ENCODE results near the gene FBXO42. TPM values are rescaled to one million over a fixed set of nuclear protein-coding genes. Genes with fewer than 3 reads are reported as not detected.

Gene FBXO42
- total and polyA plus RNA-seq, 2 donors (not counting 1 experiment from before 2014, with no cell fraction given): 10.4 to 13.5 TPM

GRCh38 chr1:16232316-16232710 lies 120.0 kb downstream of the FBXO42 start:
- peaks cover 7% of the 10 kb centered on the region for H3K4me1 ChIP-seq (ENCODE audit: control insufficient read depth, extremely low read depth, insufficient read depth, low read length)
- peaks cover 4% of the 10 kb centered on the region for H3K27me3 ChIP-seq (ENCODE audit: control insufficient read depth, insufficient read depth, low read length)
- H3K4me3 ChIP-seq (replicated peaks in 1 of 4; ENCODE audit: control extremely low read depth in 1 of 4, insufficient read depth in 1 of 4, low read depth in 3 of 4, low read length in 4 of 4): no peak overlapping the region
- no peak overlapping the region for H3K27ac ChIP-seq (ENCODE audit: insufficient read depth, low read length)
- H4K20me1 ChIP-seq (ENCODE audit: control insufficient read depth, extremely low read depth, insufficient read depth, low read length): no peaks in the 10 kb centered on the region
- no peak overlapping the region for H2AFZ ChIP-seq (ENCODE audit: low read length)
- no peak for DNase-seq (ENCODE audit: low read depth in 2 of 2)
- no peak overlapping the region for H3K9ac ChIP-seq (ENCODE audit: insufficient read depth, low read length)
- TF ChIP-seq EZH2 (IDR thresholded peaks at IDR 0.05; ENCODE audit: low read length, missing control alignments) (no peak), CTCF (conservative IDR thresholded peaks at IDR 0.05 in 1 of 2, IDR thresholded peaks at IDR 0.05 in 1 of 2; ENCODE audit: low read depth in 1 of 2, low read length in 2 of 2) (no peak)
- H3K4me2 ChIP-seq (ENCODE audit: extremely low read depth, insufficient read depth, low read length): no peak overlapping the region
- no peaks in the 10 kb centered on the region for H3K9me3 ChIP-seq (ENCODE audit: control insufficient read depth, insufficient read depth, low read depth, low read length)
- H3K79me2 ChIP-seq (ENCODE audit: control insufficient read depth, insufficient read depth, low read length): no peaks in the 10 kb centered on the region
- no peaks in the 10 kb centered on the region for H3K36me3 ChIP-seq (ENCODE audit: control insufficient read depth, insufficient read depth, low read length)

- H4K20me1 ChIP-seq (ENCODE audit: control insufficient read depth, extremely low read depth, insufficient read depth, low read length): no peaks in the 10 kb centered on the region
- peaks cover 11% of the 10 kb centered on the region for H3K27me3 ChIP-seq (ENCODE audit: control insufficient read depth, insufficient read depth, low read length)
- H3K36me3 ChIP-seq (ENCODE audit: control insufficient read depth, insufficient read depth, low read length): no peaks in the 10 kb centered on the region
- H3K27ac ChIP-seq (ENCODE audit: insufficient read depth, low read length): no peak overlapping the region
- no peak overlapping the region for H2AFZ ChIP-seq (ENCODE audit: low read length)
- H3K79me2 ChIP-seq (ENCODE audit: control insufficient read depth, insufficient read depth, low read length): no peaks in the 10 kb centered on the region
- no peak overlapping the region for H3K4me2 ChIP-seq (ENCODE audit: extremely low read depth, insufficient read depth, low read length)
- no peak for DNase-seq (ENCODE audit: low read depth in 2 of 2)
- no peaks in the 10 kb centered on the region for H3K9me3 ChIP-seq (ENCODE audit: control insufficient read depth, insufficient read depth, low read depth, low read length)
- peaks cover 7% of the 10 kb centered on the region for H3K4me1 ChIP-seq (ENCODE audit: control insufficient read depth, extremely low read depth, insufficient read depth, low read length)
- no peak overlapping the region for H3K9ac ChIP-seq (ENCODE audit: insufficient read depth, low read length)
- H3K4me3 ChIP-seq (replicated peaks in 1 of 4; ENCODE audit: control extremely low read depth in 1 of 4, insufficient read depth in 1 of 4, low read depth in 3 of 4, low read length in 4 of 4): no peak overlapping the region
- no peak for TF ChIP-seq EZH2 (IDR thresholded peaks at IDR 0.05; ENCODE audit: low read length, missing control alignments)
- TF ChIP-seq CTCF (conservative IDR thresholded peaks at IDR 0.05 in 1 of 2, IDR thresholded peaks at IDR 0.05 in 1 of 2; ENCODE audit: low read depth in 1 of 2, low read length in 2 of 2): no peak
Observed at GRCh38 chr1:16231331-16232315, 120.7 kb downstream of the FBXO42 start.

GRCh38 chr1:16230744-16231143 lies 121.5 kb downstream of the FBXO42 start:
- H4K20me1 ChIP-seq (ENCODE audit: control insufficient read depth, extremely low read depth, insufficient read depth, low read length): no peaks in the 10 kb centered on the region
- no peak overlapping the region for H3K27ac ChIP-seq (ENCODE audit: insufficient read depth, low read length)
- no peak overlapping the region for H3K4me2 ChIP-seq (ENCODE audit: extremely low read depth, insufficient read depth, low read length)
- no peak for DNase-seq (ENCODE audit: low read depth in 2 of 2)
- H3K9ac ChIP-seq (ENCODE audit: insufficient read depth, low read length): no peak overlapping the region
- H3K36me3 ChIP-seq (ENCODE audit: control insufficient read depth, insufficient read depth, low read length): no peaks in the 10 kb centered on the region
- no peaks in the 10 kb centered on the region for H3K9me3 ChIP-seq (ENCODE audit: control insufficient read depth, insufficient read depth, low read depth, low read length)
- H3K4me3 ChIP-seq (replicated peaks in 1 of 4; ENCODE audit: control extremely low read depth in 1 of 4, insufficient read depth in 1 of 4, low read depth in 3 of 4, low read length in 4 of 4): no peak overlapping the region
- TF ChIP-seq EZH2 (IDR thresholded peaks at IDR 0.05; ENCODE audit: low read length, missing control alignments) (no peak), CTCF (conservative IDR thresholded peaks at IDR 0.05 in 1 of 2, IDR thresholded peaks at IDR 0.05 in 1 of 2; ENCODE audit: low read depth in 1 of 2, low read length in 2 of 2) (no peak)
- H3K27me3 ChIP-seq (ENCODE audit: control insufficient read depth, insufficient read depth, low read length): peaks cover 20% of the 10 kb centered on the region
- no peaks in the 10 kb centered on the region for H3K79me2 ChIP-seq (ENCODE audit: control insufficient read depth, insufficient read depth, low read length)
- no peaks in the 10 kb centered on the region for H3K4me1 ChIP-seq (ENCODE audit: control insufficient read depth, extremely low read depth, insufficient read depth, low read length)
- H2AFZ ChIP-seq (ENCODE audit: low read length): no peak overlapping the region
